T-cell (primary cell): ENCODE data around the gene SLC39A9. TPM values are rescaled to one million over a fixed set of nuclear protein-coding genes. Genes with fewer than 3 reads are reported as not detected.

ENCODE experiments used
- ATAC-seq, 4 experiments: fragments of 200-7000 bp in 3 of 4; fragments of 150-1000 bp in 1 of 4; cut with Tn5 transposase; replicated peaks in 1 of 4; 1 replicate in 3 of 4; 2 replicates in 1 of 4; pipeline ENCODE4 v1.10.0; 2021; ENCODE audit warnings: moderate library complexity in 3 of 4, mild to moderate bottlenecking in 2 of 4, moderate number of reproducible peaks in 1 of 4
- CTCF ChIA-PET, 2 donors: fragments of 300-600 bp; sonication (Branson Sonifier 250); formaldehyde crosslinking; loops; one replicate each; lab custom pipeline; 2022; ENCODE audit warnings: antibody characterized with exemption in 2 of 2; lab: Charles Lee
- POLR2A ChIA-PET, 2 donors: fragments of 300-600 bp; sonication (Branson Sonifier 250); formaldehyde crosslinking; loops; one replicate each; lab custom pipeline; 2022; ENCODE audit warnings: antibody characterized with exemption in 2 of 2; lab: Charles Lee
- DNase-seq, 35 experiments: peaks; one replicate each; pipeline versions ENCODE4 v3.0.0 to v3.0.0-alpha.2; 2013 to 2023
- H3K27ac ChIP-seq: one replicate; pipeline ENCODE4 v1.5.1; 2013; ENCODE audit warnings: low read length
- H3K27me3 ChIP-seq, 2 experiments: replicated peaks in 1 of 2; 1 replicate in 1 of 2; 2 replicates in 1 of 2; pipeline versions ENCODE4 v1.6.1 to v1.7.0; 2013; ENCODE audit warnings: low read length in 1 of 2, mixed read lengths in 1 of 2; ENCODE audit not compliant: control insufficient read depth in 2 of 2, insufficient read depth in 2 of 2; ENCODE audit errors: extremely low read depth in 1 of 2
- H3K36me3 ChIP-seq, 2 donors: 1 replicate in 1 of 2; 2 replicates in 1 of 2; pipeline versions ENCODE4 v1.6.1 to v1.7.0; 2013; ENCODE audit warnings: low read length in 1 of 2; ENCODE audit not compliant: control insufficient read depth in 2 of 2, insufficient read depth in 1 of 2; ENCODE audit errors: extremely low read depth in 1 of 2
- H3K4me1 ChIP-seq, 2 experiments: 1 replicate in 1 of 2; 2 replicates in 1 of 2; pipeline versions ENCODE4 v1.6.1 to v1.7.0; 2013; ENCODE audit warnings: low read length in 2 of 2, mixed read lengths in 1 of 2; ENCODE audit not compliant: insufficient read depth in 2 of 2, control insufficient read depth in 1 of 2; ENCODE audit errors: extremely low read depth in 1 of 2
- H3K4me3 ChIP-seq, 2 donors: 1 replicate in 1 of 2; 2 replicates in 1 of 2; pipeline versions ENCODE4 v1.5.1 to v1.7.0; 2013; ENCODE audit warnings: mild to moderate bottlenecking in 2 of 2, low read length in 1 of 2, moderate library complexity in 1 of 2; ENCODE audit not compliant: control insufficient read depth in 1 of 2; ENCODE audit errors: extremely low read depth in 1 of 2
- H3K9me3 ChIP-seq: 2 replicates; pipeline ENCODE4 v1.7.0; 2013
- H3K27ac Mint-ChIP-seq, 2 donors: one replicate each; pipeline ENCODE4 v1.8.0; 2020 to 2021; ENCODE audit warnings: mild to moderate bottlenecking in 2 of 2, mixed read lengths in 2 of 2
- H3K27me3 Mint-ChIP-seq, 2 donors: one replicate each; pipeline ENCODE4 v1.8.0; 2021 to 2022; ENCODE audit warnings: mixed read lengths in 2 of 2
- H3K36me3 Mint-ChIP-seq: one replicate; pipeline ENCODE4 v1.8.0; 2021; ENCODE audit warnings: mixed read lengths
- H3K4me1 Mint-ChIP-seq, 3 donors: one replicate each; pipeline ENCODE4 v1.8.0; 2020 to 2022; ENCODE audit warnings: mixed read lengths in 3 of 3, mild to moderate bottlenecking in 1 of 3
- H3K4me3 Mint-ChIP-seq, 3 donors: one replicate each; pipeline ENCODE4 v1.8.0; 2020 to 2022; ENCODE audit warnings: mild to moderate bottlenecking in 3 of 3, mixed read lengths in 3 of 3, moderate library complexity in 3 of 3
- H3K9me3 Mint-ChIP-seq, 3 donors: one replicate each; pipeline ENCODE4 v1.8.0; 2020 to 2022; ENCODE audit warnings: mixed read lengths in 3 of 3
- WGBS: methylation state at CpG from one replicate; pipeline ENCODE4 v1.1.5; 2013; ENCODE audit warnings: missing lambda C conversion rate; ENCODE audit not compliant: insufficient coverage; 5-methylcytosine and 5-hydroxymethylcytosine counted together
- total RNA-seq, 35 experiments: library from RNA in 6 of 35; stranded (reverse) in 6 of 35; fragments of 120-200 nt in 1 of 35; gene quantifications; one replicate each; pipeline versions ENCODE4 v1.2.1 to v1.2.4 and lab custom pipeline; 2013 to 2026

Gene SLC39A9
- total RNA-seq, 5 donors from 2014 or later (not counting 1 experiment from before 2014, with no cell fraction given) = 23.4 to 38.0 (median 33.0) TPM

GRCh38 chr14:69364378-69364777 is 34.1 kb upstream of the SLC39A9 start:
- DNase-seq (no peak), ATAC-seq (no peak)
- WGBS = no CpG with 5 or more reads among the region's 2 CpGs
- no peaks in the 10 kb centered on the region for H3K36me3 Mint-ChIP-seq
- H3K27me3 Mint-ChIP-seq = no peaks in the 10 kb centered on the region
- ChIA-PET POLR2A (no interaction called here), CTCF (no interaction called here)
- no peaks in the 10 kb centered on the region for H3K4me1 ChIP-seq
- H3K27ac Mint-ChIP-seq = no peak overlapping the region
- H3K27me3 ChIP-seq = peaks cover 0 to 4% of the 10 kb centered on the region in 2 experiments
- no peaks in the 10 kb centered on the region for H3K9me3 Mint-ChIP-seq
- H3K36me3 ChIP-seq = no peaks in the 10 kb centered on the region
- H3K4me3 ChIP-seq = no peak overlapping the region
- H3K9me3 ChIP-seq = no peaks in the 10 kb centered on the region
- no peak overlapping the region for H3K27ac ChIP-seq
- H3K4me3 Mint-ChIP-seq = no peak overlapping the region
- no peaks in the 10 kb centered on the region for H3K4me1 Mint-ChIP-seq

- Mint-ChIP-seq H3K36me3 (no peaks in the 10 kb centered on the region), H3K27ac (no peak overlapping the region), H3K4me3 (no peak overlapping the region), H3K9me3 (no peaks in the 10 kb centered on the region), H3K27me3 (no peaks in the 10 kb centered on the region), H3K4me1 (no peaks in the 10 kb centered on the region)
- Histone ChIP-seq H3K36me3 (no peaks in the 10 kb centered on the region), H3K4me1 (no peaks in the 10 kb centered on the region), H3K9me3 (no peaks in the 10 kb centered on the region), H3K27ac (no peak overlapping the region), H3K27me3 (no peaks in the 10 kb centered on the region), H3K4me3 (no peak overlapping the region)
- ATAC-seq = no peak
- ChIA-PET CTCF (no interaction called here), POLR2A (interaction anchor here in 1 of 2 donors (0.6 kb wide), 1 partner anchor 13 kb away, joined by 3 read pairs; no protein-coding TSS in a partner anchor)
- no peak for DNase-seq
- 90% methylated on average over 3 of the region's 3 CpGs for WGBS
These were observed 32.4 kb upstream of the SLC39A9 start for GRCh38 chr14:69366069-69366468.

DNA sequence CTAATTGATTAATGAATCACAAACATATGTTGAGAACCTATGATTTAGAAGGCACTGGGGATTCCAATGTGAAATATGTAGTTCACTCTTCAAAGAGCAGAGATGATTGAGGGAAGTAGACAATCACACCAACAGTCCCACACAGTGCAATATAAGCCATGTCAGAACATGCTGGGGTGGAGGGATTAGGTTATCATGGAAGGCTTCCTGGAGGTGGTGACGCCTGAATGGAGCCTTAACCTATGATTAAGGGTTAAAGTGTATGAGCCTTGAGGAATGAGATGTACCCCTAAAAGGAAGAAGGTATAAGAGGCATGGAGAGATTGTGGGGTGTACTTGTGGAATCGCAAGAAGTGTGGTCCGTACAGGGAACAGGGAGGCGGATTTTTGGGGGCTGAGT is 31.7 kb upstream of the SLC39A9 start:
- no peaks in the 10 kb centered on the region for H3K36me3 ChIP-seq
- H3K9me3 Mint-ChIP-seq = no peaks in the 10 kb centered on the region
- no peak for ATAC-seq
- no peaks in the 10 kb centered on the region for H3K9me3 ChIP-seq
- no peak overlapping the region for H3K27ac ChIP-seq
- H3K27me3 ChIP-seq = no peaks in the 10 kb centered on the region
- H3K4me1 Mint-ChIP-seq = no peaks in the 10 kb centered on the region
- 100% methylated on average over 4 of the region's 4 CpGs for WGBS
- ChIA-PET CTCF (no interaction called here), POLR2A (interaction anchor here in 1 of 2 donors (0.6 kb wide), 2 partner anchors 12 to 953 kb away, joined by 3 to 5 read pairs; no protein-coding TSS in a partner anchor)
- H3K27ac Mint-ChIP-seq = no peak overlapping the region
- no peaks in the 10 kb centered on the region for H3K27me3 Mint-ChIP-seq
- H3K4me1 ChIP-seq = no peaks in the 10 kb centered on the region
- H3K4me3 Mint-ChIP-seq = no peak overlapping the region
- no peaks in the 10 kb centered on the region for H3K36me3 Mint-ChIP-seq
- no peak overlapping the region for H3K4me3 ChIP-seq
- no peak for DNase-seq

DNA sequence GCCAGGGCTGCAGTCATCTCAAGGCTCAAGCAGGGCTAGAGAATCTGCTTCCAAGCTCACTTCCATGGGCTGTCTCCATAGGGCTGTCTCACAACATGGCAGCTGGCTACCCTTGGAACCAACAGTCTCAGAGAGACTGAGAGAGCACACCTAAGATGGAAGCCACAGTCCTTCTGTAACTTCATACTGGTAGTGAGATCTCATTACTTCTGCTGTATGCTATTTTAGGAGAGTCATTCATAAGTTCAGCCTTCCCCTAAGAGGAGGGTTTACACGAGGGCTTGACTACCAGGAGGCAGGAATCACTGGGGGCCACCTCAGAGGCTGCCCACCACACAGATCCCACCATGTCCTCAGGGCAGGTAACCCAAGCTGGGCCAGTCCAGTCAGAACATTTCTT is 30.1 kb upstream of the SLC39A9 start:
- Mint-ChIP-seq H3K4me1 (no peaks in the 10 kb centered on the region), H3K27ac (no peak overlapping the region), H3K27me3 (no peaks in the 10 kb centered on the region), H3K9me3 (no peaks in the 10 kb centered on the region), H3K4me3 (no peak overlapping the region), H3K36me3 (peaks cover 9% of the 10 kb centered on the region)
- Histone ChIP-seq H3K27me3 (no peaks in the 10 kb centered on the region), H3K36me3 (no peaks in the 10 kb centered on the region), H3K9me3 (no peaks in the 10 kb centered on the region), H3K4me3 (no peak overlapping the region), H3K4me1 (no peaks in the 10 kb centered on the region), H3K27ac (no peak overlapping the region)
- ChIA-PET POLR2A (no interaction called here), CTCF (no interaction called here)
- WGBS = no CpG with 5 or more reads among the region's 1 CpG
- DNase-seq (no peak), ATAC-seq (no peak)

GRCh38 chr14:69370061-69370460 is 28.4 kb upstream of the SLC39A9 start:
- H3K27ac ChIP-seq = no peak overlapping the region
- H3K9me3 ChIP-seq = no peaks in the 10 kb centered on the region
- H3K27me3 ChIP-seq = no peaks in the 10 kb centered on the region
- Mint-ChIP-seq H3K9me3 (no peaks in the 10 kb centered on the region), H3K27ac (no peak overlapping the region), H3K27me3 (no peaks in the 10 kb centered on the region), H3K4me3 (no peak overlapping the region), H3K36me3 (peaks cover 19% of the 10 kb centered on the region), H3K4me1 (no peaks in the 10 kb centered on the region)
- no peak for DNase-seq
- no peak overlapping the region for H3K4me3 ChIP-seq
- WGBS = 93% methylated on average over 2 of the region's 5 CpGs
- no peaks in the 10 kb centered on the region for H3K4me1 ChIP-seq
- H3K36me3 ChIP-seq = no peaks in the 10 kb centered on the region
- CTCF ChIA-PET = interaction anchor here in 1 of 2 donors (0.5 kb wide), 1 partner anchor 213 kb away, joined by 3 read pairs; no protein-coding TSS in a partner anchor
- ATAC-seq = no peak
- POLR2A ChIA-PET = no interaction called here

GRCh38 chr14:69372146-69372545 is 26.3 kb upstream of the SLC39A9 start:
- Histone ChIP-seq H3K36me3 (peaks cover 0 to 17% of the 10 kb centered on the region in 2 donors), H3K27ac (no peak overlapping the region), H3K27me3 (no peaks in the 10 kb centered on the region), H3K4me1 (no peaks in the 10 kb centered on the region), H3K9me3 (no peaks in the 10 kb centered on the region), H3K4me3 (no peak overlapping the region)
- H3K27ac Mint-ChIP-seq = no peak overlapping the region
- no peak for DNase-seq
- no peak overlapping the region for H3K4me3 Mint-ChIP-seq
- H3K36me3 Mint-ChIP-seq = peaks cover 39% of the 10 kb centered on the region
- 60% methylated on average over 1 of the region's 3 CpGs for WGBS
- peaks cover 0 to 8% (median 0%) of the 10 kb centered on the region in 3 donors for H3K9me3 Mint-ChIP-seq
- CTCF ChIA-PET = no interaction called here
- POLR2A ChIA-PET = no interaction called here
- no peak for ATAC-seq
- H3K27me3 Mint-ChIP-seq = no peaks in the 10 kb centered on the region
- H3K4me1 Mint-ChIP-seq = no peaks in the 10 kb centered on the region

DNA sequence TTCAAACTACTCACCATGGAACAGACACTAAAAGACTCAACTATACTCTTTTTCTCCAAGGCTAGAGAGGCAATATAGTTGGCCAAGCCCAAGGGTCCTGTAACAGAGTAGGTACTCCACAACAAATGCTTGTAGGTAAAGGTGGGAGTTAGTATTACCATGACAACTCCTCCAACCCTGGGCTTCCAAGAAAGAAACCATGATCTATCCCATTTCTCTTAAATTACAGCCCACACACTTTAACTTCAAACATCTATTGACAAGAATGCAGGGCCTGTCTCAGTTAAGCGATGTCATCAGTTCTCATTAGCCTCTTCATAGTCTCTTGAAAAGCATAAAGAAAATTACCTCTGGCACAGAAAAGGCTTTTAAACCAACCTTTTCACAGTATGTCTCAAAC is 25.4 kb upstream of the SLC39A9 start:
- Mint-ChIP-seq H3K27me3 (no peaks in the 10 kb centered on the region), H3K36me3 (peaks cover 43% of the 10 kb centered on the region), H3K4me3 (no peak overlapping the region), H3K4me1 (no peaks in the 10 kb centered on the region), H3K9me3 (peaks cover 0 to 8% (median 0%) of the 10 kb centered on the region in 3 donors), H3K27ac (no peak overlapping the region)
- Histone ChIP-seq H3K36me3 (peaks cover 0 to 23% of the 10 kb centered on the region in 2 donors), H3K27ac (no peak overlapping the region), H3K27me3 (no peaks in the 10 kb centered on the region), H3K4me3 (no peak overlapping the region), H3K9me3 (no peaks in the 10 kb centered on the region), H3K4me1 (no peaks in the 10 kb centered on the region)
- POLR2A ChIA-PET = no interaction called here
- no CpG with 5 or more reads among the region's 1 CpG for WGBS
- CTCF ChIA-PET = no interaction called here
- DNase-seq = no peak
- ATAC-seq = no peak
